ENCODE data around the gene FBXL4.

Gene FBXL4

GRCh38 chr6:98847779-98848538 is 99.8 kb downstream of the FBXL4 start:
- Histone ChIP-seq H3K23ac (ENCODE audit: low read length in 2 of 2) (no peak overlapping the region), H3K27me3 (ENCODE audit: control insufficient read depth in 1 of 2, insufficient read depth in 1 of 2, low read length in 2 of 2) (peaks cover 36 to 68% of the 10 kb centered on the region in 2 experiments), H3K9ac (ENCODE audit: low read length) (peak overlapping the region; percentile 48), H2AFZ (ENCODE audit: low read depth, low read length) (no peak overlapping the region), H3K4ac (ENCODE audit: low read depth in 1 of 2, low read length in 2 of 2) (no peak overlapping the region), H2AK5ac (ENCODE audit: low read length, severe bottlenecking) (no peak overlapping the region), H3K4me3 (ENCODE audit: insufficient read depth in 1 of 2, low read depth in 1 of 2, low read length in 2 of 2) (peak overlapping the region in 1 of 2 experiments; percentile 60), H2BK5ac (ENCODE audit: low read depth, low read length, poor library complexity, severe bottlenecking) (no peak overlapping the region), H3K27ac (ENCODE audit: low read length, poor library complexity, severe bottlenecking) (no peak overlapping the region), H3K18ac (ENCODE audit: low read depth in 1 of 2, low read length in 2 of 2) (no peak overlapping the region), H3K4me1 (ENCODE audit: control insufficient read depth, insufficient read depth, low read depth, low read length) (peaks cover 16% of the 10 kb centered on the region), H4K91ac (ENCODE audit: low read length) (peak overlapping the region; percentile 44), H2BK15ac (ENCODE audit: low read depth, poor library complexity, severe bottlenecking) (no peak overlapping the region), H3K79me1 (replicated peaks; ENCODE audit: low read length, poor library complexity, severe bottlenecking) (no peaks in the 10 kb centered on the region), H2BK12ac (ENCODE audit: low read length in 2 of 2) (no peak overlapping the region), H3K9me3 (ENCODE audit: control insufficient read depth, low read length) (no peaks in the 10 kb centered on the region), H2BK120ac (ENCODE audit: low read depth, low read length) (no peak overlapping the region), H3K4me2 (ENCODE audit: low read length, poor library complexity, severe bottlenecking) (no peak overlapping the region), H4K8ac (ENCODE audit: low read length) (no peak overlapping the region), H3K36me3 (ENCODE audit: control insufficient read depth in 1 of 2, insufficient read depth in 2 of 2, low read depth in 1 of 2, low read length in 2 of 2) (no peaks in the 10 kb centered on the region), H3K14ac (ENCODE audit: low read length in 2 of 2) (no peak overlapping the region)
- 72% methylated on average over 51 of the region's 51 CpGs for WGBS
- no peak for DNase-seq

- Histone ChIP-seq H3K23ac (ENCODE audit: low read length in 2 of 2) (no peak overlapping the region), H2BK5ac (ENCODE audit: low read depth, low read length, poor library complexity, severe bottlenecking) (no peak overlapping the region), H3K4ac (ENCODE audit: low read depth in 1 of 2, low read length in 2 of 2) (no peak overlapping the region), H3K79me1 (replicated peaks; ENCODE audit: low read length, poor library complexity, severe bottlenecking) (no peaks in the 10 kb centered on the region), H4K8ac (ENCODE audit: low read length) (no peak overlapping the region), H3K27me3 (ENCODE audit: control insufficient read depth in 1 of 2, insufficient read depth in 1 of 2, low read length in 2 of 2) (peaks cover 42 to 73% of the 10 kb centered on the region in 2 experiments), H3K9ac (ENCODE audit: low read length) (peak overlapping the region; percentile 48), H2AK5ac (ENCODE audit: low read length, severe bottlenecking) (no peak overlapping the region), H2BK15ac (ENCODE audit: low read depth, poor library complexity, severe bottlenecking) (no peak overlapping the region), H2BK12ac (ENCODE audit: low read length in 2 of 2) (no peak overlapping the region), H3K4me3 (ENCODE audit: insufficient read depth in 1 of 2, low read depth in 1 of 2, low read length in 2 of 2) (peak overlapping the region in 1 of 2 experiments; percentile 60), H4K91ac (ENCODE audit: low read length) (no peak overlapping the region), H3K4me1 (ENCODE audit: control insufficient read depth, insufficient read depth, low read depth, low read length) (peaks cover 19% of the 10 kb centered on the region), H2AFZ (ENCODE audit: low read depth, low read length) (no peak overlapping the region), H3K18ac (ENCODE audit: low read depth in 1 of 2, low read length in 2 of 2) (no peak overlapping the region), H3K36me3 (ENCODE audit: control insufficient read depth in 1 of 2, insufficient read depth in 2 of 2, low read depth in 1 of 2, low read length in 2 of 2) (no peaks in the 10 kb centered on the region), H3K27ac (ENCODE audit: low read length, poor library complexity, severe bottlenecking) (no peak overlapping the region), H3K4me2 (ENCODE audit: low read length, poor library complexity, severe bottlenecking) (no peak overlapping the region), H2BK120ac (ENCODE audit: low read depth, low read length) (no peak overlapping the region), H3K9me3 (ENCODE audit: control insufficient read depth, low read length) (no peaks in the 10 kb centered on the region), H3K14ac (ENCODE audit: low read length in 2 of 2) (no peak overlapping the region)
- DNase-seq = no peak
- 78% methylated on average over 9 of the region's 11 CpGs for WGBS
These were observed 100.3 kb downstream of the FBXL4 start for GRCh38 chr6:98847416-98847778.

GRCh38 chr6:98846021-98846380 is 101.7 kb downstream of the FBXL4 start:
- Histone ChIP-seq H3K4ac (ENCODE audit: low read depth in 1 of 2, low read length in 2 of 2) (no peak overlapping the region), H3K79me1 (replicated peaks; ENCODE audit: low read length, poor library complexity, severe bottlenecking) (no peaks in the 10 kb centered on the region), H3K23ac (ENCODE audit: low read length in 2 of 2) (no peak overlapping the region), H4K91ac (ENCODE audit: low read length) (no peak overlapping the region), H3K36me3 (ENCODE audit: control insufficient read depth in 1 of 2, insufficient read depth in 2 of 2, low read depth in 1 of 2, low read length in 2 of 2) (no peaks in the 10 kb centered on the region), H3K27me3 (ENCODE audit: control insufficient read depth in 1 of 2, insufficient read depth in 1 of 2, low read length in 2 of 2) (peaks cover 54 to 87% of the 10 kb centered on the region in 2 experiments), H2AFZ (ENCODE audit: low read depth, low read length) (no peak overlapping the region), H3K18ac (ENCODE audit: low read depth in 1 of 2, low read length in 2 of 2) (no peak overlapping the region), H2BK120ac (ENCODE audit: low read depth, low read length) (no peak overlapping the region), H3K4me2 (ENCODE audit: low read length, poor library complexity, severe bottlenecking) (no peak overlapping the region), H2BK5ac (ENCODE audit: low read depth, low read length, poor library complexity, severe bottlenecking) (no peak overlapping the region), H2BK15ac (ENCODE audit: low read depth, poor library complexity, severe bottlenecking) (no peak overlapping the region), H4K8ac (ENCODE audit: low read length) (no peak overlapping the region), H3K4me1 (ENCODE audit: control insufficient read depth, insufficient read depth, low read depth, low read length) (peaks cover 21% of the 10 kb centered on the region), H3K9ac (ENCODE audit: low read length) (no peak overlapping the region), H3K9me3 (ENCODE audit: control insufficient read depth, low read length) (no peaks in the 10 kb centered on the region), H2AK5ac (ENCODE audit: low read length, severe bottlenecking) (no peak overlapping the region), H2BK12ac (ENCODE audit: low read length in 2 of 2) (no peak overlapping the region), H3K4me3 (ENCODE audit: insufficient read depth in 1 of 2, low read depth in 1 of 2, low read length in 2 of 2) (no peak overlapping the region), H3K27ac (ENCODE audit: low read length, poor library complexity, severe bottlenecking) (no peak overlapping the region), H3K14ac (ENCODE audit: low read length in 2 of 2) (no peak overlapping the region)
- DNase-seq = no peak
- WGBS = 94% methylated on average over 1 of the region's 3 CpGs

GRCh38 chr6:98845211-98846020 is 102.3 kb downstream of the FBXL4 start:
- H3K4ac ChIP-seq (ENCODE audit: low read depth in 1 of 2, low read length in 2 of 2) = no peak overlapping the region
- no peak overlapping the region for H2BK5ac ChIP-seq (ENCODE audit: low read depth, low read length, poor library complexity, severe bottlenecking)

More at GRCh38 chr6:98845211-98846020, 102.3 kb downstream of the FBXL4 start:
- WGBS = under 1% methylated on average over 42 of the region's 50 CpGs
- Histone ChIP-seq H2BK15ac (ENCODE audit: low read depth, poor library complexity, severe bottlenecking) (no peak overlapping the region), H4K91ac (ENCODE audit: low read length) (no peak overlapping the region), H3K23ac (ENCODE audit: low read length in 2 of 2) (no peak overlapping the region), H3K4me1 (ENCODE audit: control insufficient read depth, insufficient read depth, low read depth, low read length) (peaks cover 21% of the 10 kb centered on the region), H3K14ac (ENCODE audit: low read length in 2 of 2) (no peak overlapping the region), H2AK5ac (ENCODE audit: low read length, severe bottlenecking) (no peak overlapping the region), H3K36me3 (ENCODE audit: control insufficient read depth in 1 of 2, insufficient read depth in 2 of 2, low read depth in 1 of 2, low read length in 2 of 2) (no peaks in the 10 kb centered on the region), H3K9ac (ENCODE audit: low read length) (no peak overlapping the region), H3K79me1 (replicated peaks; ENCODE audit: low read length, poor library complexity, severe bottlenecking) (no peaks in the 10 kb centered on the region), H3K18ac (ENCODE audit: low read depth in 1 of 2, low read length in 2 of 2) (no peak overlapping the region), H4K8ac (ENCODE audit: low read length) (no peak overlapping the region), H2AFZ (ENCODE audit: low read depth, low read length) (no peak overlapping the region), H2BK12ac (ENCODE audit: low read length in 2 of 2) (no peak overlapping the region), H3K4me3 (ENCODE audit: insufficient read depth in 1 of 2, low read depth in 1 of 2, low read length in 2 of 2) (peak overlapping the region in 1 of 2 experiments; percentile 59), H3K27ac (ENCODE audit: low read length, poor library complexity, severe bottlenecking) (no peak overlapping the region), H2BK120ac (ENCODE audit: low read depth, low read length) (no peak overlapping the region), H3K9me3 (ENCODE audit: control insufficient read depth, low read length) (no peaks in the 10 kb centered on the region), H3K4me2 (ENCODE audit: low read length, poor library complexity, severe bottlenecking) (peak overlapping the region; percentile 88), H3K27me3 (ENCODE audit: control insufficient read depth in 1 of 2, insufficient read depth in 1 of 2, low read length in 2 of 2) (peaks cover 60 to 93% of the 10 kb centered on the region in 2 experiments)
- peak; percentile 75 for DNase-seq
